Measurements from ENCODE around the gene TMEM80. TPM values are rescaled to one million over a fixed set of nuclear protein-coding genes. Genes with fewer than 3 reads are reported as not detected.
"Not testable (repeated sequence)": the region's sequence is repeated elsewhere in the genome, so short reads cannot be mapped to it uniquely, and the experiment has no call there.

TMEM80 gene
- total RNA-seq, 4 donors from 2014 or later = 28.9 to 70.9 (median 42.9) TPM

GRCh38 chr11:680970-681369, 14.6 kb upstream of the TMEM80 start:
- intact Hi-C loops (cut with DNase I; ENCODE audit: low total_unique reads) = no loop called here
- no peak for TF ChIP-seq POLR2A (IDR thresholded peaks at IDR 0.05)
- no peak for TF ChIP-seq CTCF (IDR thresholded peaks at IDR 0.05)
- no peak overlapping the region for H3K4me3 ChIP-seq (ENCODE audit: low read depth, poor library complexity, severe bottlenecking)
- no peak for DNase-seq (ENCODE audit: low spot score in 2 of 2)
- 92 to 95% methylated on average over 13 of the region's 13 CpGs for WGBS, 2 donors

- DNase-seq (ENCODE audit: low spot score in 2 of 2) = no peak
- TF ChIP-seq CTCF (IDR thresholded peaks at IDR 0.05) (no peak), POLR2A (IDR thresholded peaks at IDR 0.05) (no peak)
- 89 to 94% methylated on average over 30 of the region's 30 CpGs for WGBS, 2 donors
- intact Hi-C loops (cut with DNase I; ENCODE audit: low total_unique reads) = no loop called here
- no peak overlapping the region for H3K4me3 ChIP-seq (ENCODE audit: low read depth, poor library complexity, severe bottlenecking)
These were observed 9.0 kb upstream of the TMEM80 start for GRCh38 chr11:686451-687243.

GRCh38 chr11:687751-688150, 7.9 kb upstream of the TMEM80 start:
- no peak for TF ChIP-seq CTCF (IDR thresholded peaks at IDR 0.05)
- TF ChIP-seq POLR2A (IDR thresholded peaks at IDR 0.05) = no peak
- H3K4me3 ChIP-seq (ENCODE audit: low read depth, poor library complexity, severe bottlenecking) = no peak overlapping the region
- no peak for DNase-seq (ENCODE audit: low spot score in 2 of 2)
- WGBS, 2 donors = 93% methylated on average over 13 of the region's 13 CpGs
- intact Hi-C loops (cut with DNase I; ENCODE audit: low total_unique reads) = no loop called here

GRCh38 chr11:688681-689080, 6.9 kb upstream of the TMEM80 start:
- WGBS, 2 donors = 77 to 87% methylated on average over 9 of the region's 9 CpGs
- TF ChIP-seq POLR2A (IDR thresholded peaks at IDR 0.05) (no peak), CTCF (IDR thresholded peaks at IDR 0.05) (no peak)
- DNase-seq (ENCODE audit: low spot score in 2 of 2) = peak in 1 of 2 donors; percentile 83
- intact Hi-C loops (cut with DNase I; ENCODE audit: low total_unique reads) = no loop called here
- H3K4me3 ChIP-seq (ENCODE audit: low read depth, poor library complexity, severe bottlenecking) = no peak overlapping the region

- DNase-seq (ENCODE audit: low spot score in 2 of 2) = no peak
- WGBS, 2 donors = 74 to 87% methylated on average over 5 to 7 of the region's 7 CpGs
- intact Hi-C loops (cut with DNase I; ENCODE audit: low total_unique reads) = no loop called here
- TF ChIP-seq CTCF (IDR thresholded peaks at IDR 0.05) (no peak), POLR2A (IDR thresholded peaks at IDR 0.05) (no peak)
- no peak overlapping the region for H3K4me3 ChIP-seq (ENCODE audit: low read depth, poor library complexity, severe bottlenecking)
These were observed 6.0 kb upstream of the TMEM80 start for GRCh38 chr11:689625-690024.

- intact Hi-C loops (cut with DNase I; ENCODE audit: low total_unique reads); DNase-seq (ENCODE audit: low spot score in 2 of 2); H3K4me3 ChIP-seq (ENCODE audit: low read depth, poor library complexity, severe bottlenecking): not testable (repeated sequence)
- WGBS, 2 donors = 97% methylated on average over 3 of the region's 3 CpGs
These were observed 5.4 kb upstream of the TMEM80 start for GRCh38 chr11:690244-690643.

All from lower leg skin (tissue), 4 donors.